ENCODE data around the gene LMOD2.

Gene LMOD2

GRCh38 chr7:123673137-123673732 is 17.6 kb downstream of the LMOD2 start:
- DNase-seq (ENCODE audit: low spot score): no peak

- DNase-seq (ENCODE audit: low spot score): no peak
These were observed 18.2 kb downstream of the LMOD2 start for GRCh38 chr7:123673752-123674398.

- DNase-seq (ENCODE audit: low spot score): no peak
These were observed 18.9 kb downstream of the LMOD2 start for GRCh38 chr7:123674399-123675180.

DNA sequence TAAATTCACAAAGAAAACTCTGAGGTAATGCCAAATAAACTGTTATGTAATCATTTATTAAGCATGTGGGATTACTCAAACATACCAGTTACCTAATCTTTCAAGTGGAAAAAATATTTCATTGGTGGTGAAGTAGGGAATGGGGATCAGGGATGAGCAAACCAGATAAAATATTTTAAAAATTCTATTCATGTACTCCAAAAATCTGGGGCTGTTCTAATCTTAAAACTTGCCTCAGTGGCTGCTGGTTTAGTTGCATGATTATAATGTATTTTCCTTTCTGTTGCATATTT is 19.5 kb downstream of the LMOD2 start:
- no peak for DNase-seq (ENCODE audit: low spot score)

GRCh38 chr7:123677061-123677715 is 21.5 kb downstream of the LMOD2 start:
- no peak for DNase-seq (ENCODE audit: low spot score)

GRCh38 chr7:123679614-123680013 is 23.9 kb downstream of the LMOD2 start:
- no peak for DNase-seq (ENCODE audit: low spot score)

DNA sequence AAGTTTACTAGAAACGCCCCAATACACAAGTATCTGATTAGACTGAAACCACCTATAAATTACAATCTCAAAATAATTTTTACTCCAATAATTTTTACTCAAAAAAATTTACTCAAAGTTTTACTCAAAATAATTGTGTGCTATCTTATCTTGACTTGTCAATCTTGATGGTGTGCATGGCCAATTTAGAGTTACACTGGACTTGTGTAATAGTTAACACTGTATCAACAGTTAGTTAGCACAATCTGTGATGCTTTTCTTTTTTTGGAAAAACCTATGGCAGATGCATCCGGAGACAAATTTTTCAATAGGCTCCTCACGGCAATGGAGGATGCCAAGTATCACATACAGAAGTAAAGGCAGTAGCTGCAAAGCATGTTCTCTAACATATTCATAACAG is 24.9 kb downstream of the LMOD2 start:
- no peak for DNase-seq (ENCODE audit: low spot score)

- DNase-seq (ENCODE audit: low spot score): peak; percentile 14
These were observed 25.9 kb downstream of the LMOD2 start for GRCh38 chr7:123681561-123681960.

- no peak for DNase-seq (ENCODE audit: low spot score)
These were observed 27.0 kb downstream of the LMOD2 start for GRCh38 chr7:123682690-123683089.

DNA sequence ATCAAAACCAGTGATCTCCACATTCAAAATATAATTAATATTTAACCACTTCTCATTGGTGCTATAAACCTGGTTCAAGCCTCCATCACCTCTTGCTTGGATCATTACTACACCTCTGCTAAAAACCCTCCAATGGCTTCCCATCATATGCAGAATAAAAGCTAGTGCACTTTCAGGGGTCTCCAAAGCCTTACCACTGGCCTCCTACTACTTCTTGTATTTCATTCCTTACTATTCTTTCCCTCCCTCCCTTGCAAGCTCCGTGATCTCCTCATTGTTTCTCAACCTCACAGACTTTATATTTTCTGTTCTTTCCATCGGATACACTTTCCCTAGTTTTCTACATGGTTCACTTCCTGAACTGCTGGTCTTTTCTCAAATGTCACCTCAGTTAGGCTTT is 31.5 kb downstream of the LMOD2 start:
- DNase-seq (ENCODE audit: low spot score): no peak

GRCh38 chr7:123687727-123688126 is 32.1 kb downstream of the LMOD2 start:
- DNase-seq (ENCODE audit: low spot score): no peak

DNA sequence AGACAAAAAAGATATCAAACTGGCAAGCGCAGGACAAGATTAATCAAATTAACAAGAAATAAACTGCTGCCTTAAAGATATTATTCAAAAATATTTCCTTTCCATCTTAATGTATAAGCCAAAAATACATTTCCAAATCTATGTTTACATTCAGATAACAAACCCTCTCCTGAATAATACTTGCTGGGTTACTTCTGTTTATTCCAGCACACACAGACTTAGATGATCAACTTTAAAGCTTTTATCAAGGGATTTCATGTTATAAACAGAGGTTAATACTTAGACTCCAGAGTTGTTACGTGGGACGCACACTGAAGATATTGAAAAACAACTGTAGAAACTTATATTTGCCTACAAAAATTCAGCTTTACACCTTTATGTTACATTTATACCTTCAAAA is 33.6 kb downstream of the LMOD2 start:
- no peak for DNase-seq (ENCODE audit: low spot score)

- DNase-seq (ENCODE audit: low spot score): no peak
These were observed 34.9 kb downstream of the LMOD2 start for GRCh38 chr7:123690550-123690949.

DNA sequence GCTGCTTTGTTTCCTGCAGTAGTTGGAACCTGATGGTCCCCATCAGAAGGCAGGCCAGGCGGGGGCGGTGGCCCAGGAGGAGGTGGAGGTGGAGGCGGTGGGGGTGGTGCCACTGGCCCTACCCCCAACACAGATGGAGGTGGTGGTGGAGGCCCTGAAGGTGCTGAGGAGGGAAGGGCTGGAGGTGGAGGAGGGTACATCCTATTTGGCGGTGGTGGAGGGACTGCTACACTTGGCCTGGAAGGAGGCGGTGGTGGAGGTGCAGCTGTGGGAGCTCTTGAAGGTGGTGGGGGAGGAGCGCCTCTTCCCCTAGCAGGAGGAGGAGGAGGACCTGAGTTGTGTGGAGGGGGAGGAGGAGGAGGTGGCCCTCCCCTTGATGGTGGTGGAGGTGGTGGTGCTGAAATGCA is 36.8 kb downstream of the LMOD2 start:
- DNase-seq (ENCODE audit: low spot score): no peak

GRCh38 chr7:123695944-123696677 is 40.4 kb downstream of the LMOD2 start:
- DNase-seq (ENCODE audit: low spot score): no peak

GRCh38 chr7:123705211-123705901 is 49.7 kb downstream of the LMOD2 start:
- no peak for DNase-seq (ENCODE audit: low spot score)

DNA sequence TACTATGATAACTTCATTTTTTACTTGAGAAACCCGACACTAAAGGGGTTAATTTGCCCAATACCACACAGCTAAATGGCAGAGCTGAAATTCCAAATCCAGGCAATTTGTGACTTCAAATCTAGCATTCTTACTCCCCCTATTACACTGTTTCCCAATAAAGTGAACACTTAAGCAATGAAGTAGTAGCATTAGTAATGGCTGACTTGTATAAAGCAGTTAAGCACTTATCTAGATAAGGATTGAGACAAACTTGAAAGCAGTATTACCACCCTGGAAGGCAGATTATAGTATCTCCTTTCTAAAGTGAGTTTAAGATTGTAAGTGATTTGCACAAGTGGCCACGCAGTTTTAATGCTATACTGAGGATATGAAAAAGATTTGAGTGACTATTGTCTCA is 53.9 kb downstream of the LMOD2 start:
- DNase-seq (ENCODE audit: low spot score): no peak

- no peak for DNase-seq (ENCODE audit: low spot score)
These were observed 55.0 kb downstream of the LMOD2 start for GRCh38 chr7:123710683-123711082.

GRCh38 chr7:123711832-123712293 is 56.2 kb downstream of the LMOD2 start:
- no peak for DNase-seq (ENCODE audit: low spot score)

GRCh38 chr7:123712619-123713018 is 57.0 kb downstream of the LMOD2 start:
- no peak for DNase-seq (ENCODE audit: low spot score)

All from HuH-7.5 (cell line).